Keratinocyte (primary cell): Measurements from ENCODE around the gene CNNM4. TPM values are rescaled to one million over a fixed set of nuclear protein-coding genes. Genes with fewer than 3 reads are reported as not detected.
"Not testable (repeated sequence)": the region's sequence is repeated elsewhere in the genome, so short reads cannot be mapped to it uniquely, and the experiment has no call there.

Experiments
- DNase-seq: peaks from one replicate; pipeline ENCODE4 v3.0.0-alpha.2; 2011; ENCODE audit warnings: low read depth, missing footprints, low spot score
- FAIRE-seq: peaks from 2 replicates; lab custom pipeline; 2011; peaks lifted over from hg19 to GRCh38; lab: Jason Lieb, UNC
- H2AFZ ChIP-seq: 2 replicates; pipeline ENCODE4 v1.6.0; 2012; ENCODE audit warnings: low read length, control low read depth, inconsistent platforms; ENCODE audit not compliant: control insufficient read depth
- H3K27ac ChIP-seq: 2 replicates; pipeline ENCODE4 v1.5.1; 2011; ENCODE audit warnings: low read length; ENCODE audit not compliant: control insufficient read depth, insufficient read depth
- H3K27me3 ChIP-seq: 3 replicates; pipeline ENCODE4 v1.6.0; 2011; ENCODE audit warnings: low read length; ENCODE audit not compliant: control insufficient read depth, insufficient read depth; ENCODE audit errors: extremely low read depth
- H3K36me3 ChIP-seq, 2 experiments: 2 replicates in 1 of 2; 3 replicates in 1 of 2; pipeline ENCODE4 v1.5.1; 2011; ENCODE audit warnings: low read length in 2 of 2, mild to moderate bottlenecking in 1 of 2; ENCODE audit not compliant: control insufficient read depth in 2 of 2, insufficient read depth in 2 of 2; ENCODE audit errors: extremely low read depth in 1 of 2
- H3K4me1 ChIP-seq: 3 replicates; pipeline ENCODE4 v1.5.1; 2011; ENCODE audit warnings: low read length; ENCODE audit not compliant: control insufficient read depth, insufficient read depth; ENCODE audit errors: extremely low read depth
- H3K4me2 ChIP-seq: 3 replicates; pipeline ENCODE4 v1.6.0; 2011; ENCODE audit warnings: low read depth, low read length; ENCODE audit not compliant: control insufficient read depth, insufficient read depth; ENCODE audit errors: extremely low read depth
- H3K4me3 ChIP-seq, 3 experiments: fragments of 200-600 bp in 1 of 3; sonication (generic) in 1 of 3; 2 replicates in 2 of 3; 3 replicates in 1 of 3; pipeline ENCODE4 v1.5.1; 2011 to 2016; ENCODE audit warnings: low read length in 3 of 3, mild to moderate bottlenecking in 3 of 3, control low read depth in 2 of 3, inconsistent platforms in 1 of 3, low read depth in 1 of 3, mixed read lengths in 1 of 3, mixed run types in 1 of 3, moderate library complexity in 1 of 3; ENCODE audit not compliant: control insufficient read depth in 2 of 3, insufficient read depth in 2 of 3; ENCODE audit errors: extremely low read depth in 1 of 3
- H3K79me2 ChIP-seq: 2 replicates; pipeline ENCODE4 v1.6.0; 2012; ENCODE audit warnings: low read length; ENCODE audit not compliant: control insufficient read depth, insufficient read depth
- H3K9ac ChIP-seq: 3 replicates; pipeline ENCODE4 v1.6.0; 2011; ENCODE audit warnings: low read length; ENCODE audit not compliant: control insufficient read depth, insufficient read depth; ENCODE audit errors: extremely low read depth
- H3K9me1 ChIP-seq: 3 replicates; pipeline ENCODE4 v1.6.0; 2011; ENCODE audit warnings: low read length; ENCODE audit not compliant: control insufficient read depth, insufficient read depth; ENCODE audit errors: extremely low read depth
- H3K9me3 ChIP-seq: 2 replicates; pipeline ENCODE4 v1.5.1; 2012; ENCODE audit warnings: low read depth, low read length; ENCODE audit not compliant: control insufficient read depth
- H4K20me1 ChIP-seq: 3 replicates; pipeline ENCODE4 v1.6.0; 2011; ENCODE audit warnings: low read length; ENCODE audit not compliant: control insufficient read depth, insufficient read depth; ENCODE audit errors: extremely low read depth
- EZH2 ChIP-seq: IDR thresholded peaks from one replicate; pipeline ENCODE4 v1.6.1; 2012; ENCODE audit warnings: inconsistent platforms, mild to moderate bottlenecking, low read length, moderate library complexity
- dilution Hi-C: fragments of 300-500 bp; cut with MboI; formaldehyde crosslinking; loops from one replicate; pipeline ENCODE4 v1.7.0; 2020; ENCODE audit warnings: low sequenced_read_pairs; ENCODE audit not compliant: extremely low pct_ligation_motif_present
- polyA plus RNA-seq, 5 experiments: library from polyadenylated mRNA; depleted of rRNA in 3 of 5; stranded (reverse) in 3 of 5; stranded (forward) in 1 of 5; unstranded in 1 of 5; fragments of >200 nt; gene quantifications; 1 replicate in 1 of 5; 2 replicates in 3 of 5; 3 replicates in 1 of 5; pipeline versions ENCODE4 v1.2.1 to v1.2.3, GENCODE V29; 2011 to 2012; ENCODE audit warnings: missing spikeins in 2 of 5, low read depth in 1 of 5, low replicate concordance in 1 of 5
- TF ChIP-seq, protein P1 (sequence below), 3 experiments: IDR thresholded peaks in 1 of 3; conservative IDR thresholded peaks in 1 of 3; optimal IDR thresholded peaks in 1 of 3; 2 replicates in 2 of 3; 3 replicates in 1 of 3; pipeline versions ENCODE3 to v1.5.1; 2011; ENCODE audit warnings: low read length in 3 of 3, mild to moderate bottlenecking in 3 of 3, moderate library complexity in 2 of 3, control low read depth in 1 of 3, inconsistent platforms in 1 of 3; ENCODE audit not compliant: insufficient read depth in 2 of 3; ENCODE audit errors: extremely low read depth in 1 of 3

CNNM4 gene
- polyA plus RNA-seq, 1 donor (not counting 4 experiments of a cell fraction or from before 2014, with no cell fraction given): 4.4 TPM

DNA sequence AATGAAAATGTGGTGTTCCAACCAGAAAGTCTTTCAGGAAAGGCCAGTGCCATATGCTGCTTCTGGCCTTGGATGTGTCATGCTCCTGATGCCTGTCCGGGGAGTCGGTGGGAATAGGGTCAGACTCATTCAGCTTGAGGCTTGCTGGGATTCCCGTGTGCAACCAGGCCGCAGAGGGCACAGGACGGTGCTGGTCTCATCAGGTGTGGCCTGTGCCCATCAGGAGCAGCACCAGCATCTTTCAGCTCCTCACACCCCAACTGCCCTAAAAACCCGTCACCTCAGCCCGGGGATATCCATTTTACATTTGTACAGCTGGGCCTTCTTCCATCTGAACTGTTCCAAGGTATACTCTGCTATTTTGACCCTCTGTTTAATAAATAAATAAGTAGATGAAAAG, 42.0 kb downstream of the CNNM4 start:
- no peak overlapping the region for H3K9ac ChIP-seq
- H2AFZ ChIP-seq: no peak overlapping the region
- H3K4me2 ChIP-seq: no peak overlapping the region
- no peak for DNase-seq
- dilution Hi-C loops: no loop called here
- peaks cover 0 to 3% of the 10 kb centered on the region in 2 experiments for H3K36me3 ChIP-seq
- no peaks in the 10 kb centered on the region for H3K79me2 ChIP-seq
- no peak for FAIRE-seq
- TF ChIP-seq EZH2: no peak
- TF ChIP-seq, protein P1, sequence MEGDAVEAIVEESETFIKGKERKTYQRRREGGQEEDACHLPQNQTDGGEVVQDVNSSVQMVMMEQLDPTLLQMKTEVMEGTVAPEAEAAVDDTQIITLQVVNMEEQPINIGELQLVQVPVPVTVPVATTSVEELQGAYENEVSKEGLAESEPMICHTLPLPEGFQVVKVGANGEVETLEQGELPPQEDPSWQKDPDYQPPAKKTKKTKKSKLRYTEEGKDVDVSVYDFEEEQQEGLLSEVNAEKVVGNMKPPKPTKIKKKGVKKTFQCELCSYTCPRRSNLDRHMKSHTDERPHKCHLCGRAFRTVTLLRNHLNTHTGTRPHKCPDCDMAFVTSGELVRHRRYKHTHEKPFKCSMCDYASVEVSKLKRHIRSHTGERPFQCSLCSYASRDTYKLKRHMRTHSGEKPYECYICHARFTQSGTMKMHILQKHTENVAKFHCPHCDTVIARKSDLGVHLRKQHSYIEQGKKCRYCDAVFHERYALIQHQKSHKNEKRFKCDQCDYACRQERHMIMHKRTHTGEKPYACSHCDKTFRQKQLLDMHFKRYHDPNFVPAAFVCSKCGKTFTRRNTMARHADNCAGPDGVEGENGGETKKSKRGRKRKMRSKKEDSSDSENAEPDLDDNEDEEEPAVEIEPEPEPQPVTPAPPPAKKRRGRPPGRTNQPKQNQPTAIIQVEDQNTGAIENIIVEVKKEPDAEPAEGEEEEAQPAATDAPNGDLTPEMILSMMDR (optimal IDR thresholded peaks at IDR 0.05 in 1 of 3, IDR thresholded peaks at IDR 0.05 in 1 of 3, conservative IDR thresholded peaks at IDR 0.05 in 1 of 3; ENCODE audit: extremely low read depth in 1 of 3, insufficient read depth in 2 of 3, low read length in 3 of 3): no peak
- no peak overlapping the region for H3K27ac ChIP-seq
- H3K4me1 ChIP-seq: no peaks in the 10 kb centered on the region
- H4K20me1 ChIP-seq: no peaks in the 10 kb centered on the region
- no peak overlapping the region for H3K4me3 ChIP-seq
- H3K9me3 ChIP-seq: no peaks in the 10 kb centered on the region
- H3K27me3 ChIP-seq: no peaks in the 10 kb centered on the region
- H3K9me1 ChIP-seq: no peaks in the 10 kb centered on the region

DNA sequence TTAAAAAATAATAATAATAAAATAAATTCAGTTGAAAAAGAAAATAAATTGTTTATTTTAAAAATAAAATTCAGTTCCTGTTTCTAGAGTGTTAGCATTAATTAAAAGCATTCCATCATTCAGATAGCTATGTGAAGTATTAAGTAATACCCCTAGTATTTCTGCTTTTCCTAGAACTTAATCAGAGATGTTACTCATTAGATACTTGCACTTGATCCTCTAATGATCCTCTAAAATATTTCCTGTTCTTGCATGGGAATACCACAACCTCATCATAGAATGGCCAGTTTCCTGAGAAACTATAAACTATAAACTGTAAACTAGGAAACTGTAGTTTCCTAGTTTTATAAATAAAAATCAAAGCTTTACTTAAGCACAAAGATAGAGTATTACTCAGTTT, 44.3 kb downstream of the CNNM4 start:
- no peaks in the 10 kb centered on the region for H3K4me1 ChIP-seq
- H2AFZ ChIP-seq: no peak overlapping the region
- no peak overlapping the region for H3K9ac ChIP-seq
- no peaks in the 10 kb centered on the region for H3K79me2 ChIP-seq
- TF ChIP-seq, protein P1 (optimal IDR thresholded peaks at IDR 0.05 in 1 of 3, IDR thresholded peaks at IDR 0.05 in 1 of 3, conservative IDR thresholded peaks at IDR 0.05 in 1 of 3; ENCODE audit: extremely low read depth in 1 of 3, insufficient read depth in 2 of 3, low read length in 3 of 3): no peak
- TF ChIP-seq EZH2: no peak
- peaks cover 0 to 4% of the 10 kb centered on the region in 2 experiments for H3K36me3 ChIP-seq
- H3K9me1 ChIP-seq: no peaks in the 10 kb centered on the region
- no peak overlapping the region for H3K4me2 ChIP-seq
- FAIRE-seq (no peak), DNase-seq (no peak)
- H4K20me1 ChIP-seq: no peaks in the 10 kb centered on the region
- H3K4me3 ChIP-seq: no peak overlapping the region
- no peaks in the 10 kb centered on the region for H3K9me3 ChIP-seq
- dilution Hi-C loops: no loop called here
- H3K27me3 ChIP-seq: no peaks in the 10 kb centered on the region
- no peak overlapping the region for H3K27ac ChIP-seq

DNA sequence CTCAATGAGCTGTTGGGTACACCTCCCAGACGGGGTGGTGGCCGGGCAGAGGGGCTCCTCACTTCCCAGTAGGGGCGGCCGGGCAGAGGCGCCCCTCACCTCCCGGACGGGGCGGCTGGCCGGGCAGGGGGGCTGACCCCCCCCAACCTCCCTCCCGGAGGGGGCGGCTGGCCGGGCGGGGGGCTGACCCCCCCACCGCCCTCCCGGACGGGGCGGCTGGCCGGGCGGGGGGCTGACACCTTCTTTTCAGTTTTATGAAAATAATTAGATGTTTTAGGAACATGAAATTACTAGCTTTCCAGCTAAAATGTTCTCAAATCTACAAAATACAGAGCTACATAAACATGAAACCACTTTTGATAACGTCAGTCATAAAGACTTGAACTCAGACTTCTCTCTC, 45.2 kb downstream of the CNNM4 start:
- H3K27ac ChIP-seq, H3K4me2 ChIP-seq, H3K79me2 ChIP-seq, DNase-seq, H3K36me3 ChIP-seq, H2AFZ ChIP-seq, H3K4me1 ChIP-seq, H3K9ac ChIP-seq, H3K4me3 ChIP-seq, H3K27me3 ChIP-seq, dilution Hi-C loops, H4K20me1 ChIP-seq, H3K9me1 ChIP-seq, H3K9me3 ChIP-seq, FAIRE-seq: not testable (repeated sequence)
